Activated CD8-positive, alpha-beta memory T cell treated with anti-CD3 and anti-CD28 coated beads for 36 hours (primary cell): ENCODE data around the gene SLC24A4. TPM values are rescaled to one million over a fixed set of nuclear protein-coding genes. Genes with fewer than 3 reads are reported as not detected.

Source experiments
- CTCF ChIA-PET: fragments of 350-600 bp; sonication (Branson Sonifier 250); formaldehyde crosslinking; loops from one replicate; lab custom pipeline; 2021; ENCODE audit warnings: antibody characterized with exemption; lab: Charles Lee
- POLR2A ChIA-PET: fragments of 350-600 bp; sonication (Branson Sonifier 250); formaldehyde crosslinking; loops from one replicate; lab custom pipeline; 2021; ENCODE audit warnings: antibody characterized with exemption; lab: Charles Lee
- total RNA-seq, 2 experiments: library from RNA; stranded (reverse); gene quantifications; one replicate each; pipeline ENCODE4 v1.2.3, GENCODE V29; 2021

Gene SLC24A4
- total RNA-seq, 2 experiments from 2014 or later: not detected

DNA sequence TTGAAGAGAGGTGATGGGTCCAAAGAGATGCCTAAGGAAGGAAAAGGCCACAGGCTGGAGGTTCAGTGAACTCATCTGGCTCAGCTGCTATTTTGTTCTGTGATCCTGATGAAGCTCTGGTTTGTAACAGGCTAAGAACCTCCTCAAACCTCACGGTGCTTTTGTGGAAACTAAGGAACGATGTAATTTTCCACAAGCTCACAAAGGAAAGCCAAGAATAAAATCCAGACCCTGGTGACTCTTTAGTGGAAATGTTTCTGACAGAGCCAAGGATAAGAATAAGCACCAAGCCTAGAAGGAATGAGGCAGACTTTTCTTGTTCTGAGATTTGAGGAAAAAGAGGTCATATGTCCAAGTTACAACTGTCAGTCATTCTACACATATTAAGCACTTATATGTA is 93.6 kb downstream of the SLC24A4 start:
- POLR2A ChIA-PET: no interaction called here
- CTCF ChIA-PET: interaction anchor here (0.6 to 1.8 kb wide), 2 partner anchors 22 to 292 kb away, joined by 4 read pairs; no protein-coding TSS in a partner anchor

DNA sequence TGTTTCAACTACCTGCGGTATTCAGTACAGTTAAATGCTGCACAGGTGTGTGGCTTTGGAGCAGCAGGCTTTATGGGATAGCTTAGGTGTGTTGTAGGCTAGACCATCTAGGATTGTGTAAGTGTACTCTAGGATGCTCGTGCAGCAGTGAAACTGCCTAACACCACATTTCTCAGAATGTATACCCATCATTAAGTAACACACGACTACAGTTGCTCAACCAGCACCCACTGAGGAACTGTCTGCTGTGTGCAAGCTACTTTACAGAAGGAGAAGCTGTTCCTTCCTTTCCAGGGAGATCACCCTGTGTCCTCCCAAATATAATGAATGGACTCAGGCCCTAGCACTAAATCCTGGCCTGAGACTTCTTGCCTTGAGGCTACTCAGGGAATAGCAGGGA is 94.8 kb downstream of the SLC24A4 start:
- POLR2A ChIA-PET: no interaction called here
- CTCF ChIA-PET: no interaction called here

DNA sequence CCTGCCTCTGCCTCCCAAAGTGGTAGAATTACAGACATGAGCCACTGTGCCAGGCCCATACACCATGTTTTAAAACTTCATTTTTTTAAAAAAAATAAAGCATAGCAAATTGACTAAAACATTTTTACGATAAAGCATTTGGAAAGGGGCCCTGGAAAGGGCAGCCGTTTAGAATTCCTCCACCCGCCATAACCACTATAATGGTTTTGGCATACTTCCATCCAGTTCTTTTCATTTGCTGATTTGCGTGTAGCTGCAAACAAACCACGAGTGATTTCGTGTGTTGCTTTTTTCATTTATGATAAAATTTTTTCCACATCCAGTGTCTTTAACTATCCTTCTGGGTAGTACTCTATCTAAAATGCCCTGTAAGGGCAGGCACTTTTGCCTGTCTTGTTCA is 98.8 kb downstream of the SLC24A4 start:
- ChIA-PET POLR2A (no interaction called here), CTCF (no interaction called here)

DNA sequence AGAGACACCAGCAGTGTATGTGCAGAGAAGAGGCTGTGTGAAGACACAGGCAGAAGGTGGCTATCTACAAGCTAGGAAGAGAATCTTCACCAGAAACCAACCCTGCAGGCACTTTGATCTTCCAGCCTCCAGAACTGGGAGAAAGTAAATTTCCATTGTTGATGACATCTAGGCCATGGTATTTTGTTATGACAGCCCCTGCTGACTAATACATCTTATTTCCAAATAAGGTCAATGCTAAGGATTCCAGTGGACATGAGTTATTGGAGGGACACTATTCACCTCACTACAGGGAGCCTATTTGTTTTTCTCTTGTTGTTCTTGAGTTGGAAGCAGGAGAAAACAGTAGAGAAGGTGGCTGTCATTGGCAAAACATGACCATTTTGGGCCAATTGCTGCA is 102.1 kb downstream of the SLC24A4 start:
- CTCF ChIA-PET: no interaction called here
- POLR2A ChIA-PET: no interaction called here

DNA sequence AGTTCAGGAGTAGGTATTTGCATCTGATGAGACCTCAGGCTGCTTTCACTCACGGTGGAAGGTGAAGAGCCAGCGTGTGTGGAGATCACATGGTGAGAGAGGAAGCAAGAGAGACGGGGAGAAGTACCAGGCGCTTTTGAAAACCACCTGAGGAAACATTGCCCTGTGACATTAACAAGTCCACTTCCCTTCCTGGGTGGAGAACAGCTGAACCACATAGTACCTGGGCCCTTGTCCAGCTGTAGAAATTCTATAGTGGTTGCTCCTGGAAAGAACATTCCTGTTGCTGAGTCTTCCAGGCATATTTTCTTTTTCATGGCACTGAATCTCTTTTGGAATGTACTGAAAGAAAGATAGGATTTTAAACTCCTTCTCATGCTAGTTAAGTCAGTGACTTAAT is 103.3 kb downstream of the SLC24A4 start:
- ChIA-PET CTCF (no interaction called here), POLR2A (no interaction called here)

DNA sequence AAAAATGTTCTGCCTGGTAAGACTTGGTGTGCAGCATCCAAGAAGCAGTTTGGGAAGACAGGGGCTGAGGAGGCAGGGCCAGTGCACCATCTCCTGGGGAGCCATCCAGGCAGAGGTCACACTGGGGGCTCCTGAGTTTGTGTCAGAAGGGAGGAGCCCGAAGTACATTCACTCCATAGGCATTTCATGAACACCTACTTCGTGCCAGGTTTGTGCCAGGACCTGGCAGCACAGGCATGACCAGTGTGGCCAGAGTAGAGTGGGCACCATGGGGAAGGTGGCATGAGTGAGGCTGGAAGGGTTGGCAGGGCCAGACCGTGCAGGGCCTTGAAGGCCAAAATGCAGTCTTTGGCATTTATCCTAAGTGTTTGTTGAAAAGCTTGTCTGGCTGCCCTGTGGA is 104.1 kb downstream of the SLC24A4 start:
- POLR2A ChIA-PET: no interaction called here
- CTCF ChIA-PET: no interaction called here

DNA sequence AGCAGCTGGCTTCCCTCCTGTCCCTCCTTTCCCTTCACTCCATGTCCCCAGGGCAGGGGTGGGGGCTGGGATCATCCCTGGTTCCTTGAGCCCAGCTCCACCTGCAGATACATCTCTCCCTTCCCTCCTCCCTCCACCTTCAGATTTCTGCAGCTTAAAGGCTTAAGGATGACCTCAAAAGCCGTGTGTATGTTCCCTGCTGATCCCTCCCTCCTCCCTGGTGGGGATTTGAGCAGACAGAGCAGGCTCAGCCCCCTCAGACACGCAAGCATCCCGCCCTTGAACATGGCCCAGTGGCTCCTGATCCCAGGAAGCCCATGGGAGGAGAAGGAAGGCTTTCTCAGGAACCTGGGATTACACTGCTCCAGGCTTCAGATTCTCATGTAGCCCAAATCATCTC is 107.7 kb downstream of the SLC24A4 start:
- POLR2A ChIA-PET: no interaction called here
- CTCF ChIA-PET: no interaction called here

DNA sequence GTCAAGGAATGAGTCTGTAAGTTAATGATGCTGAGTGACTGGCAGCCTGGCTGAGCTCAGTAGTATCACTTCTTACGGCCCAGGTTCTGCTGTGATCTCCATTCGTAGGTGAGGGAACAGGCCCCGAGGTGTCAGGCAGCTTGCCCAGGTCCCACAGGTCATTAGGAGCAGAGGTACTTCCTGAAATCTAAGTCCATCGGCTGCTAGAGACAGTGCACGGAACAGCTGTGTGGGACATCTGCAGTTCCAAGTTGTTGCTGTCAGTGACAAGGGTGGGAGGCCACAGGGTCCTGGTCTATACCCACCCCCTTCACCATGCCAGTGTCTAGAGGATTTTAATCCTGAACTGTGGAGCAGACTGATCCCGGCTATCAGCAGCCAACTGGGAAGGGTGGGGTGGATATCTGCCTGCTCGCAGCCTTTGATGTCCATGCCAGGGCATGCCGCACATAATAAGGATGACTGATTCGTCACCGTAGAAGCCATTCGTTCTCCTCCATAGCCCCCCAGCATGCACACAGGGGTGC is 108.3 kb downstream of the SLC24A4 start:
- POLR2A ChIA-PET: no interaction called here
- CTCF ChIA-PET: no interaction called here

DNA sequence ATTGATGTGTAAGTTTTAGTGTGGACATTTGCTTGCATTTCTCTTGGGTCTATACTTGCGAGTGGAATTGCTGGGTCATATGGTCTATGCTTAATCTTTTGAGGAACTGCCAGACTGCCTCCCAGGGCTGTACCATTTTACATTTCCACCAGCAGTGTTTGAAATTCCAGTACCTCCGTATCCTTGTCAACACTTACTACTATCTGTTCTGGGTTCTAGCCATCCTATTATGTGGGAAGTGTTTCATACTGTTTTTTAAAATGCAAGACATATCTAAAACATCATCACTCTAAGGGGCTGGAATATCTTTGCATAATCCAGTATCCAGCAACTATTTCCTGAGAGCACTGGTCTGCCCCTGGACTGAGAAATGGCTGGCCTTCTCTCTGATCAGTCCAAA is 110.4 kb downstream of the SLC24A4 start:
- ChIA-PET POLR2A (no interaction called here), CTCF (no interaction called here)

DNA sequence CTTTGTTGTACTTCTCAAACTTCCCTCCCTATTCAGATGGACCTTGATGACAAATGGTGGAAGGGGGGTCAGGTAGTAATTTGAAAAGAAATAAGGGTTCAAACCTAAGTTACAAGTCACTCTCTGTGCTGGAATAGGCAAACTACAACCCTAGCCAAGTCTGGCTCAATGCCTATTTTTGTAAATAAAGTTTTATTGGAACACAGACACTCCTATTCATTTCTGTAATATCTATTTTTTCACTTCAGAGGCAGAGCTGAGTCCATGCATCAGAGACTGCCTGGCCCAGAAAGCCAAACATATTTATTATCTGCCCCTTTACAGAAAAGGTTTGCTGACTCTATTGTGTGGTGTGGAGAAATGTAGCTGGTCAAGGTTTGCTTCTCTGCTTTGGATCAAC is 112.2 kb downstream of the SLC24A4 start:
- CTCF ChIA-PET: no interaction called here
- POLR2A ChIA-PET: no interaction called here

DNA sequence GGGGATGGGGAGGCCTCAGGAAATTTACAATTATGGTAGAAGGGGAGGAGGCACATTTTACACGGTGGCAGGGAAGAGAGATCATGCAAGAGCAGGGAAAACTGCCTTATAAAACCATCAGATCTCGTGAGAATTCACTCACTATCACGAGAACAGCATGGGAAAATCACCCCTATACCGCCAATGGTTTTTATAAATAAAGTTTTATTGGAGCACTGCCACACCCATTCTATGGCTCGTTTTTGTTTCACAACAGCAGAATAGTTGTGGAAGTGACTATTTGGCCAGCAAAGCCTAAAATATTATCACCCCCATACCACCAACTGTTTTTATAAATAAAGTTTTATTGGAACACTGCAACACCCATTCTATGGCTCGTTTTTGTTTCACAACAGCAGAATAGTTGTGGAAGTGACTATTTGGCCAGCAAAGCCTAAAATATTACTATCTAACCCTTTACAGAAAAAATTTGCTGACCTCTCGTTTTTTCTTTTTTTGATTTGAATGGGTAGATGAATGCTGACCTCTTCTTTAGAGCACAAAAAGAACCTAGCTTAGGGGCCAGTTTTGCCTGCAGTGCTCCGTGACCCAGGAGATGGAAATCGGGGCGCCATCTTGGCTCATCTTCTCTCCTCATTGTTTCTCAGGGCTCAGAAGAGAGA is 113.3 kb downstream of the SLC24A4 start:
- ChIA-PET CTCF (no interaction called here), POLR2A (no interaction called here)

DNA sequence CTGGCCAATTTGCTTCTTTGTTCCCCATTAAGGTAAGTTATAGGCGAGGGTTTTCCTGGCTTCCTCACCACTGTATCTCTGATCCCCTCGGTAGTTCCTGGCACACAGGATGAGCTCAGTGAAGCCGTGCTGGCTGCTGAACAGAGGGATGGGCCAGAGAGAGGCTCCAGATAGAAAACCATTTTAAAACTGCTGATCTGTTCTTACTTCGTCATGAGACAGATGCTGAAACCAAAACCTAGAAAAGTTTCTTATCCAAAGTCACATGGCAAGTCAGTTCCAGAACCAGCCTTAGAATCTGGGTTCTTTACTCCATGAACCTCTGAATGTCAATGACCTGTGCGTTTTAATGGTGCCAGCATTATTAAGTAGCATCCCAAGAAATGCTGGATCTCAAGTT is 114.3 kb downstream of the SLC24A4 start:
- CTCF ChIA-PET: no interaction called here
- POLR2A ChIA-PET: no interaction called here

DNA sequence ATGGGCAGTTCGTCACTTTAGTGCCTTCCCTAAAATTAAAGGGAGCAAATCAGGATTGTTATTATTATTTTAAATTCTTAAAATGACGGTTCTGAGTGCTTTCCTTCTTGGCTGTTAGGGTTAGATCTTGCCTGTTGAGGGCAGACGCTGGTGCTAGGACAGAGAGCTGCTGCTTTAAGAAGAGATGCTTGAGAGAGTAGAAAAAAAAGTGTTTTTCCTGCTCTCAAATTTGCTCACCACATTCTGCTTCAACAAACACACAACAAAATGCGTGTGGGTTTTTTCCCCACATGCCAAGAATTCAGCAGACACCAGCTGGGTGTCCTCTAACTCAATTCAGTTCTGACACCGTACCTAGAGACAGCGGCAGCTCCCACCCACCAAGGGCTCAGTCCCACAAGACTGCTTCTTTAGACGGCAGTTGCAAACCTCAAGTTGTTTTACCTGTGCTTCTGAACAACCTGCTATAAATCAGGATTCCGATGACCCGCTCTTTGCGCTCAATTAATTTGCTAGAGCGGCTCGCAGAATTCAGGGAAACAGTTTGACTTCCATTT is 114.8 kb downstream of the SLC24A4 start:
- ChIA-PET CTCF (no interaction called here), POLR2A (no interaction called here)

DNA sequence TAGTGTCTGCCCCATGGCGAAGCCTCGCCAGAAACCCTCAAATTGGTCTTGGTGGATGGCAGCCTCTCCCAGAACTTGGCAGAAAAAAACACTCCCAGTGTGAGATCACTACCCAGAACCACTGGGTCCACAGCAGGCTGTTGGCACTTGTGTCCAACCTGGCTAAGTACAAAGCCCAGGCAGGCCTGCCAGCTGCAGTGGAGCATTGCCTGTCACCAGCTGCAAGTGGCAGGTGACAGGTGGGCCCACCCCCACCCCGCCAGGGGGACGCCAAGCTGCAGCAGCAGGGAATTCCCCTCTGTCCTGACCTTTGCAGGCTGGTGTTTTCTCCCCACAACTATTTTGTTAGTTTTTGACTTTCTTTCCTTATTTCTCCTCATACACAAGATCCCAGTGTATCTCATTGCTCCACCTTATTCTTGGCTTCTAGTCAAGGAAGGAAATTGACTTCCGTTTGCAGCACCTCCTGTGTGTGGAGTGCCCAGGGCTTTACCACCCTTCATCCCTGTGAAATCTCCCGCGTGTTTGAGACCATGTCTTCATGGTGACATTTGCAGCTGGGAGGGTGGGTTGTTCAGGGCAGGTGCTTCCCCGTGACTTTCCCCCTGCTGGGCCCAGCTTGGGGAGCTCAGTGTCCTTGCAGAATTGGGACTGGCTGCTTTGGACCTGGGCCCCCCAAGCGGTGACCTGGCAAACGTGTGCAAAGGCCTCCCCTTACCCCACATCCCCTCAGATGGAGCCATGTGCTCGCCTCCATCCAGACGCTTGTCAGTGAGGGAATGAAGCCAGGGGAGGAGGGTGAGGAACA is 116.8 kb downstream of the SLC24A4 start:
- CTCF ChIA-PET: no interaction called here
- POLR2A ChIA-PET: no interaction called here

DNA sequence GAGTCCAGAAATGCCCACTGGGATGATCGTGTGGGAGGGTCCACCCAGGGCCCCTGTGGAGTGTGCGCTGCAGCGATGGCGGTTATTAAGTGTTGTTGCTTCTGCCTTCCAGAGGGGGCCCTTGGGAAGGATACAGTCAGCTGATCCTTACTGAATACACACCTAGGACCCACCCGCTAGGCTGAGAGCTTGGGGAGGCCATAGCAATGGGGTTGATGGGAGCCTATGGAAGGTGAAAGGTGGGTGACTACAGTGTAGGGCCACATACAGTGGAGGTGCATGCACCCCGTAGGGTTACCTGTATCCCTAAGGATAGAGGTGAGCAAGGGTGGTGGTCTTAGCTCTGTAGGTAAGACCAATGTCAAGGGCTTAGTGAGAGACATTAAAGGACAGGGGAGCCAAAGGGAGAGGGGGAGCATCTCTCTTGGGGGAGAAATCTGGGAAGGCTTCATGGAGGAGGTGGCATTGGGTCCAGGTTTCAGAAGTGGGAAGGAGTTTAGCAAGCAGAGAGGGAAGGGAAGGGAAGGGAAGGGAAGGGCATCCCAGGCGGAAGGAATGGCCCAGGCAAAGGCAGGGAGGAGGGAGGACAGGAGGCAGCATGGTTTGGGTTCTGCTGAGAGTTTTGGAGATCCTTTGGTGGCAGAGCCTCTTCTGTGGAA is 117.5 kb downstream of the SLC24A4 start:
- ChIA-PET POLR2A (no interaction called here), CTCF (no interaction called here)

DNA sequence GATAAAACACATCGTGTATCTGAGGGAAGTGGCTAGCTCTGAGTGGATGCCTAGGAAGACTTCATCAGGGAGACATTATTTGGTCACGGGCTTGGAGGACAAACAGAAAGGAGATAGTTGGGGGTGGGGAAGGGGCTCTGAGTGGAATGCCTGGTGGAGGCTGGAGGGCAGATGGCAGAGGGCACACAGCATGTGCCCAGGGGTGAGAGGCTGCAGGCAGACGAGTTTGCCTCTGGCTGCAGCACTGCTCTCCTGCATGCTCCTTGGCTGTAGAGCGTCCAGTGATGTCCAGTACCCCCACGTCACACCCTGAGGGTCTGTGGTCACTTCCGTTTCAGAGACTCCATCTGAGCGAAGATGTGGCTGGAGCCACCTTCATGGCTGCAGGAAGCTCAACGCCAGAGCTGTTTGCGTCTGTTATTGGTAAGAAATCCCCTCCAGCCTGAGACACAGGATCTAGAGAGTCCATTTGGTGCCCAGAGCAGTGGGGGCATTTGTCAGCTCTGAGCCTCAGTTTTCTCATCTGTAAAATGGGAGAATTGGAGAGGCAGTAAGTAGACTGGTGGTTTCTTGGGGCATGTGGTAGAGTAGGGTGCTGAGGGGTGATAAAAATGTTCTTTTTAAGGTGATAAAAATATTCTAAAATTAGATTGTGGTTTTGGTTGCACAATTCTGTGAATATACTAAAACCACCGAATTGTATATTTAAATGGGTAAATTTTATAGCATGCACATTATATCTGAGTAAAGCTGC is 119.0 kb downstream of the SLC24A4 start:
- POLR2A ChIA-PET: interaction anchor here (0.6 kb wide), 1 partner anchor 90 kb away, joined by 5 read pairs; no protein-coding TSS in a partner anchor
- CTCF ChIA-PET: no interaction called here

DNA sequence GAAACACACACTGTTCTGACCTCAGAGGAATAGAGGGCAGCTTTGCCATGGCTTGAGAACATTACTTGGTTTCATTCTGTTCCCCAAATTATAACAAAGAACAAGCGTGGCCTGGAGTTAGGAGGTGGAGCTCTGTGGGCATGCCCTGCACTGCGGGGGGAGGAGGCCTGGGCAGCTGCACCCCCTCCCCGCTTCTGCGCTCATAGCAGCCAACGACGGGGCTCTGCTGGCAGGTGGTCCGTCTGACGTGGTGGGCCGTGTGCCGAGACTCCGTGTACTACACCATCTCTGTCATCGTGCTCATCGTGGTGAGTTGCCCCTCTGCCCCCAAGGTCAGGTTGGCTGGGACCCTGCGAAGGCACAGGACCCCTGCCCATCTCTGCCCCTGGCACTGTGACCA is 120.2 kb downstream of the SLC24A4 start:
- POLR2A ChIA-PET: no interaction called here
- CTCF ChIA-PET: no interaction called here

DNA sequence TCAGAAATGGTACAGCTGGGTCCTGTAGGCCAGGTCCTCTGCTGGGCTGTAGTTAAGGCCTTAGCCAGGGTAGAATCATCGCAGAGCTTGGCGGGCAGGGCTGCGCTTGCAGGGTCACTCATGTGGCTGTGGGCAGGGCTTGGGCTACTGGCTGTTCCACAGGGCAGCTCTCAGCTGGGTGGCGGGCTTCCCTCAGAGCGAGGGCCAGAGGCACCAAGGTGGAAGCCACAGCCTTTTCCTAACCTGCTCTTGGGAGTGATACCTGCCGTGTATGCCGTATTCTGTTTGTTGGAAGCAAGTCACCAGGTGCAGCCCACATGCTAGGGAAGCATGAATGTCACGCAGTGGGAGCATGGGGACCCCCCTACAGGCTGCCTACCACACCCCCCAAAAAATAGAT is 120.8 kb downstream of the SLC24A4 start:
- POLR2A ChIA-PET: no interaction called here
- CTCF ChIA-PET: no interaction called here

DNA sequence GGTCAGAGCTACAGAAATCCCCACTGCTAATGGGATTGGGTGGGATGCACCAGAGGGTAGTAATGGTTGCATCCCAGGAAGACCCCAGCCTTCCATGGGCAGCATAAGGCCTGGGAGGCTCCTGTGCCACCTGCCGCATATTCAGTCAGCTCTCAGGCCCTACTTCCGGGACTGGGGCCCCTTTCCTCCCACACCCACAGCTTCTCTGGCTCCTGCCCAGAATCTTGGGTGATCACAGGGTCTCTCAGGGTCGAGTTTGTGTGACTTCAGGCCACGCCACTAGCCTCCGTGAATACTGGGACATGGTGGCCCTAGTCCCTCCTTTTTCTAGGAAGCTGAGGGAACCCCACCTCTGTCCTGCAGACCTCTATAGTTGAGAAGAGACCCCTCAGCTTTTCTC is 123.8 kb downstream of the SLC24A4 start:
- ChIA-PET POLR2A (no interaction called here), CTCF (no interaction called here)
